ENCODE data around the gene IZUMO1R. TPM values are rescaled to one million over a fixed set of nuclear protein-coding genes. Genes with fewer than 3 reads are reported as not detected.

Gene IZUMO1R
- polyA plus RNA-seq, 4 donors = not detected

GRCh38 chr11:94310191-94310875 is 6.0 kb downstream of the IZUMO1R start:
- Histone ChIP-seq H3K9me3 (ENCODE audit: control insufficient read depth in 2 of 2, insufficient read depth in 1 of 2, low read depth in 1 of 2, low read length in 1 of 2) (no peaks in the 10 kb centered on the region), H3K27me3 (ENCODE audit: control insufficient read depth in 3 of 3, insufficient read depth in 3 of 3, low read length in 3 of 3) (peaks cover 0 to 6% (median 4%) of the 10 kb centered on the region in 3 donors), H3K36me3 (ENCODE audit: control insufficient read depth in 3 of 3, insufficient read depth in 2 of 3, low read depth in 1 of 3, low read length in 3 of 3) (no peaks in the 10 kb centered on the region), H3K27ac (ENCODE audit: low read depth in 1 of 3, low read length in 2 of 3) (no peak overlapping the region), H3K4me1 (ENCODE audit: control insufficient read depth in 3 of 3, insufficient read depth in 2 of 3, low read depth in 1 of 3, low read length in 2 of 3) (no peaks in the 10 kb centered on the region), H3K4me3 (ENCODE audit: low read depth in 1 of 3, low read length in 3 of 3) (no peak overlapping the region)
- FAIRE-seq = no peak
- no peak for DNase-seq
- 48 to 63% (median 63%) methylated on average over 5 of the region's 5 CpGs for WGBS, 3 donors

GRCh38 chr11:94312339-94312738 is 8.0 kb downstream of the IZUMO1R start:
- FAIRE-seq (no peak), DNase-seq (no peak)
- WGBS, 3 donors = 44 to 58% (median 56%) methylated on average over 4 of the region's 4 CpGs
- Histone ChIP-seq H3K9me3 (ENCODE audit: control insufficient read depth in 2 of 2, insufficient read depth in 1 of 2, low read depth in 1 of 2, low read length in 1 of 2) (no peaks in the 10 kb centered on the region), H3K36me3 (ENCODE audit: control insufficient read depth in 3 of 3, insufficient read depth in 2 of 3, low read depth in 1 of 3, low read length in 3 of 3) (no peaks in the 10 kb centered on the region), H3K27ac (ENCODE audit: low read depth in 1 of 3, low read length in 2 of 3) (no peak overlapping the region), H3K4me3 (ENCODE audit: low read depth in 1 of 3, low read length in 3 of 3) (no peak overlapping the region), H3K4me1 (ENCODE audit: control insufficient read depth in 3 of 3, insufficient read depth in 2 of 3, low read depth in 1 of 3, low read length in 2 of 3) (no peaks in the 10 kb centered on the region), H3K27me3 (ENCODE audit: control insufficient read depth in 3 of 3, insufficient read depth in 3 of 3, low read length in 3 of 3) (peaks cover 0 to 6% (median 4%) of the 10 kb centered on the region in 3 donors)

GRCh38 chr11:94314064-94314463 is 9.7 kb downstream of the IZUMO1R start:
- 65 to 71% (median 70%) methylated on average over 4 of the region's 4 CpGs for WGBS, 3 donors
- Histone ChIP-seq H3K4me1 (ENCODE audit: control insufficient read depth in 3 of 3, insufficient read depth in 2 of 3, low read depth in 1 of 3, low read length in 2 of 3) (no peaks in the 10 kb centered on the region), H3K9me3 (ENCODE audit: control insufficient read depth in 2 of 2, insufficient read depth in 1 of 2, low read depth in 1 of 2, low read length in 1 of 2) (no peaks in the 10 kb centered on the region), H3K4me3 (ENCODE audit: low read depth in 1 of 3, low read length in 3 of 3) (no peak overlapping the region), H3K27me3 (ENCODE audit: control insufficient read depth in 3 of 3, insufficient read depth in 3 of 3, low read length in 3 of 3) (peaks cover 0 to 6% (median 4%) of the 10 kb centered on the region in 3 donors), H3K36me3 (ENCODE audit: control insufficient read depth in 3 of 3, insufficient read depth in 2 of 3, low read depth in 1 of 3, low read length in 3 of 3) (no peaks in the 10 kb centered on the region), H3K27ac (ENCODE audit: low read depth in 1 of 3, low read length in 2 of 3) (no peak overlapping the region)
- no peak for FAIRE-seq
- DNase-seq = no peak

- H3K4me3 ChIP-seq (ENCODE audit: low read depth in 1 of 3, low read length in 3 of 3) = no peak overlapping the region
- H3K36me3 ChIP-seq (ENCODE audit: control insufficient read depth in 3 of 3, insufficient read depth in 2 of 3, low read depth in 1 of 3, low read length in 3 of 3) = no peaks in the 10 kb centered on the region
- WGBS, 3 donors = 27 to 61% (median 40%) methylated on average over 3 of the region's 3 CpGs
- H3K27ac ChIP-seq (ENCODE audit: low read depth in 1 of 3, low read length in 2 of 3) = no peak overlapping the region
- DNase-seq = no peak
- no peaks in the 10 kb centered on the region for H3K4me1 ChIP-seq (ENCODE audit: control insufficient read depth in 3 of 3, insufficient read depth in 2 of 3, low read depth in 1 of 3, low read length in 2 of 3)
- no peaks in the 10 kb centered on the region for H3K9me3 ChIP-seq (ENCODE audit: control insufficient read depth in 2 of 2, insufficient read depth in 1 of 2, low read depth in 1 of 2, low read length in 1 of 2)
- H3K27me3 ChIP-seq (ENCODE audit: control insufficient read depth in 3 of 3, insufficient read depth in 3 of 3, low read length in 3 of 3) = peaks cover 0 to 6% (median 4%) of the 10 kb centered on the region in 3 donors
- FAIRE-seq = no peak
These were observed 11.3 kb downstream of the IZUMO1R start for GRCh38 chr11:94315664-94316063.

GRCh38 chr11:94322501-94322900 is 18.1 kb downstream of the IZUMO1R start:
- Histone ChIP-seq H3K36me3 (ENCODE audit: control insufficient read depth in 3 of 3, insufficient read depth in 2 of 3, low read depth in 1 of 3, low read length in 3 of 3) (no peaks in the 10 kb centered on the region), H3K4me1 (ENCODE audit: control insufficient read depth in 3 of 3, insufficient read depth in 2 of 3, low read depth in 1 of 3, low read length in 2 of 3) (no peaks in the 10 kb centered on the region), H3K27ac (ENCODE audit: low read depth in 1 of 3, low read length in 2 of 3) (no peak overlapping the region), H3K27me3 (ENCODE audit: control insufficient read depth in 3 of 3, insufficient read depth in 3 of 3, low read length in 3 of 3) (no peaks in the 10 kb centered on the region), H3K9me3 (ENCODE audit: control insufficient read depth in 2 of 2, insufficient read depth in 1 of 2, low read depth in 1 of 2, low read length in 1 of 2) (no peaks in the 10 kb centered on the region), H3K4me3 (ENCODE audit: low read depth in 1 of 3, low read length in 3 of 3) (no peak overlapping the region)
- DNase-seq = no peak
- FAIRE-seq = no peak
- WGBS, 3 donors = 78 to 83% (median 83%) methylated on average over 3 of the region's 3 CpGs

- H3K27ac ChIP-seq (ENCODE audit: low read depth in 1 of 3, low read length in 2 of 3) = no peak overlapping the region
- peak in 1 of 2 donors; percentile 51 for DNase-seq
- no peaks in the 10 kb centered on the region for H3K9me3 ChIP-seq (ENCODE audit: control insufficient read depth in 2 of 2, insufficient read depth in 1 of 2, low read depth in 1 of 2, low read length in 1 of 2)
- 13 to 37% (median 36%) methylated on average over 1 of the region's 1 CpG for WGBS, 3 donors
- H3K27me3 ChIP-seq (ENCODE audit: control insufficient read depth in 3 of 3, insufficient read depth in 3 of 3, low read length in 3 of 3) = no peaks in the 10 kb centered on the region
- H3K4me1 ChIP-seq (ENCODE audit: control insufficient read depth in 3 of 3, insufficient read depth in 2 of 3, low read depth in 1 of 3, low read length in 2 of 3) = no peaks in the 10 kb centered on the region
- FAIRE-seq = no peak
- H3K36me3 ChIP-seq (ENCODE audit: control insufficient read depth in 3 of 3, insufficient read depth in 2 of 3, low read depth in 1 of 3, low read length in 3 of 3) = no peaks in the 10 kb centered on the region
- no peak overlapping the region for H3K4me3 ChIP-seq (ENCODE audit: low read depth in 1 of 3, low read length in 3 of 3)
These were observed 21.3 kb downstream of the IZUMO1R start for GRCh38 chr11:94325681-94326080.

- no peak for FAIRE-seq
- Histone ChIP-seq H3K4me3 (ENCODE audit: low read depth in 1 of 3, low read length in 3 of 3) (no peak overlapping the region), H3K27ac (ENCODE audit: low read depth in 1 of 3, low read length in 2 of 3) (no peak overlapping the region), H3K9me3 (ENCODE audit: control insufficient read depth in 2 of 2, insufficient read depth in 1 of 2, low read depth in 1 of 2, low read length in 1 of 2) (no peaks in the 10 kb centered on the region), H3K36me3 (ENCODE audit: control insufficient read depth in 3 of 3, insufficient read depth in 2 of 3, low read depth in 1 of 3, low read length in 3 of 3) (no peaks in the 10 kb centered on the region), H3K4me1 (ENCODE audit: control insufficient read depth in 3 of 3, insufficient read depth in 2 of 3, low read depth in 1 of 3, low read length in 2 of 3) (no peaks in the 10 kb centered on the region), H3K27me3 (ENCODE audit: control insufficient read depth in 3 of 3, insufficient read depth in 3 of 3, low read length in 3 of 3) (no peaks in the 10 kb centered on the region)
- DNase-seq = no peak
- 29 to 57% (median 37%) methylated on average over 3 of the region's 3 CpGs for WGBS, 3 donors
These were observed 22.6 kb downstream of the IZUMO1R start for GRCh38 chr11:94326947-94327346.

- DNase-seq (no peak), FAIRE-seq (no peak)
- H3K9me3 ChIP-seq (ENCODE audit: control insufficient read depth in 2 of 2, insufficient read depth in 1 of 2, low read depth in 1 of 2, low read length in 1 of 2) = no peaks in the 10 kb centered on the region
- H3K36me3 ChIP-seq (ENCODE audit: control insufficient read depth in 3 of 3, insufficient read depth in 2 of 3, low read depth in 1 of 3, low read length in 3 of 3) = no peaks in the 10 kb centered on the region
- H3K4me1 ChIP-seq (ENCODE audit: control insufficient read depth in 3 of 3, insufficient read depth in 2 of 3, low read depth in 1 of 3, low read length in 2 of 3) = no peaks in the 10 kb centered on the region
- no peaks in the 10 kb centered on the region for H3K27me3 ChIP-seq (ENCODE audit: control insufficient read depth in 3 of 3, insufficient read depth in 3 of 3, low read length in 3 of 3)
- H3K4me3 ChIP-seq (ENCODE audit: low read depth in 1 of 3, low read length in 3 of 3) = no peak overlapping the region
- no peak overlapping the region for H3K27ac ChIP-seq (ENCODE audit: low read depth in 1 of 3, low read length in 2 of 3)
- 59 to 73% (median 64%) methylated on average over 6 of the region's 6 CpGs for WGBS, 3 donors
These were observed 24.3 kb downstream of the IZUMO1R start for GRCh38 chr11:94328587-94329080.

- Histone ChIP-seq H3K4me1 (ENCODE audit: control insufficient read depth in 3 of 3, insufficient read depth in 2 of 3, low read depth in 1 of 3, low read length in 2 of 3) (no peaks in the 10 kb centered on the region), H3K36me3 (ENCODE audit: control insufficient read depth in 3 of 3, insufficient read depth in 2 of 3, low read depth in 1 of 3, low read length in 3 of 3) (no peaks in the 10 kb centered on the region), H3K27me3 (ENCODE audit: control insufficient read depth in 3 of 3, insufficient read depth in 3 of 3, low read length in 3 of 3) (no peaks in the 10 kb centered on the region), H3K9me3 (ENCODE audit: control insufficient read depth in 2 of 2, insufficient read depth in 1 of 2, low read depth in 1 of 2, low read length in 1 of 2) (no peaks in the 10 kb centered on the region), H3K4me3 (ENCODE audit: low read depth in 1 of 3, low read length in 3 of 3) (no peak overlapping the region), H3K27ac (ENCODE audit: low read depth in 1 of 3, low read length in 2 of 3) (no peak overlapping the region)
- no peak for DNase-seq
- no peak for FAIRE-seq
- WGBS, 3 donors = 84 to 92% (median 86%) methylated on average over 3 of the region's 3 CpGs
These were observed 25.1 kb downstream of the IZUMO1R start for GRCh38 chr11:94329501-94329900.
